GM18870 (cell line): ENCODE results near the gene SMAD9.

Experiments used
- ATAC-seq: cut with Tn5 transposase; IDR thresholded peaks from one replicate; pipeline ENCODE4 v1.9.1; 2021; ENCODE audit warnings: moderate library complexity; ENCODE audit not compliant: unreplicated experiment

The SMAD9 gene

DNA sequence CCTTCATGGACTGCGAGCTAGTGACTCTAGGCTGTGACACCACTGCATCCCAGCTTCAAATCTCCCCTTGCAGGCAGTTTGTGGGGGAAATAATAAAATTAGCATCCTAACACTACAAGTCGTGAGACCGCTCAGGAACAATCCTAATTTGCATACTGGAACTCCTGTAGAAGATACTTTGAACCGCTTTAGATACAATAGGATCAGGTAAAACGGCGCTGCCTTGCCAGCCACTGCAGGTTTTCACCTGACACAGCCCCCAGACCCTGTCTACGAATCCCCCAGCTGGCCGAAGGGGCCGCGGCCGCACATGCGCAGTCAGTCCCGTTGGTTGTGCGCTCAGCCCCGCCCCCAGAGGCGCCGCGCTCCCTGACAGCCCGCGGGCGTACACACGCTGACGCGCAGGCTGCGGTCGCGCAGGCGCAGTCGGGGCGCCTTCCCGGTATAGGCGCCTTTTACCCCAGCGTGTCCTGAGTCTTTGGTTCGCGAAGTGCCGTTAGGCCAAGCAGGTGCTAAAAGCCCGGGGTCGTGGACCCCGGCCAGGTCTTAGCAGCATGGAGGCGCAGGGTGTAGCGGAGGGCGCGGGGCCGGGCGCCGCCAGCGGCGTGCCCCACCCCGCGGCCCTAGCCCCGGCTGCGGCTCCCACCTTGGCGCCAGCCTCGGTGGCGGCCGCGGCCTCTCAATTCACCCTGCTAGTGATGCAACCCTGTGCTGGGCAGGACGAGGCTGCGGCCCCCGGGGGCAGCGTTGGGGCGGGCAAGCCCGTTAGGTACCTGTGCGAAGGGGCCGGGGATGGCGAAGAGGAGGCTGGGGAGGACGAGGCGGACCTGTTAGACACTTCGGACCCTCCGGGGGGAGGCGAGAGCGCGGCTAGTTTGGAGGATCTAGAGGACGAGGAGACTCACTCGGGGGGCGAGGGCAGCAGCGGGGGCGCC, 101.0 kb downstream of the SMAD9 start, which contains the start of gene RFXAP:
RFXAP (plus strand) TSS at position 419 of the 935 bp plus-strand sequence; CDS start at position 555, 136 bp downstream.
- peak; percentile 65 for ATAC-seq

DNA sequence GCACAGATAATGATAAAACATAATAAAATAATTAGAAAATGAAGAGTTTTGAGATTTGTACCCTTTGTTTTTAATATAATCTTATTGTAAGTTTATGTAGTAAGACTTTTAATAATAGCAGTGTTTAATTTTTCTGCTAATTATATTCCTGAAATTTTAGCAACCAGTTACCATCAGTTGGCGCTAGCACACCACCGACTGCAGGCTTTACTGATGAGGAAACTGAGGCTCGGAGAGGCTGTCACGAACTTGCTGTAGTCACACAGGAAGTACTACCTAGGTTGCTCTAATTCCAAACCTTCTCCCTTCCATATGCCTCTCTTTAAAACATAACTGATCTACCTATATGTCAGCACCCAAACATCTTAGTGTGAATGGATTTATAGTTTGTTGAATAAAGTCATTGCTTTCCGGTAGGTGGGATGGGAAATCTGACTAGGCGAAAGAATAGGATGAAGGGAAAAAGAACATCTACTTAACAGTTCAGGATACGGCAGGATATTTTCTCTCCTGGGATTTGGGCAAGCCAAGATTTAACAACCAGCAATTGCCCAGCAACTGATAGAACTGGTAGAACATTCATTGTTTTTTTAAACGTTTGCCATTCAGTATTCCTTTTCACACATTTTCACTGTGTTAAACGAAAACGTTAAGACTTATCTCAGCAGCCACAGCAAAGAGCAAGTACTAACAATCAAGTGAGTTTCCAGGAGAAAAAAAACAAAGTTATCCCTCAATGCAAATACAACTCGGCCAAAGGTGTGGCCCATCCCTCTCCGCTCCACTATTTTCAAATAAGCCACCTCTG, 101.8 kb downstream of the SMAD9 start:
- ATAC-seq, result no peak

DNA sequence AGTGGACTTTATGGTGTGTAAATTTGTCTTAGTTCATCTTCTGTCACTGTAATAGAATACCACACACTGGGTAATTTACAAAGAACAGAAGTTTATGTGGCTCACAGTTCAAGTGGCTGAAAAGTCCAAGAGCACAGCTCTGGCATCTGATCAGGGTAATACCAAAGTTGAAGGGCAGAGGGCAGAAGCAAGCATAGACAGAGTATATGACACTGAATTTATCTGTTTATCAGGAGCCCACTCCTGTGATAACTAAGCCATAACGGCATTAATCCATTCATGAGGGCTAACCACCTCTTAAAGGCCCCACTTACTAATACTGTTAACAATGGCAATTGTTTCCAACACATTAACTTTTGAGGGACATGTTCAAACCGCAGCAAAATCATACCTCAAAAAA, 105.0 kb downstream of the SMAD9 start:
- ATAC-seq, result no peak

GRCh38 chr13:36814465-36814864, 105.6 kb downstream of the SMAD9 start:
- ATAC-seq, result no peak

DNA sequence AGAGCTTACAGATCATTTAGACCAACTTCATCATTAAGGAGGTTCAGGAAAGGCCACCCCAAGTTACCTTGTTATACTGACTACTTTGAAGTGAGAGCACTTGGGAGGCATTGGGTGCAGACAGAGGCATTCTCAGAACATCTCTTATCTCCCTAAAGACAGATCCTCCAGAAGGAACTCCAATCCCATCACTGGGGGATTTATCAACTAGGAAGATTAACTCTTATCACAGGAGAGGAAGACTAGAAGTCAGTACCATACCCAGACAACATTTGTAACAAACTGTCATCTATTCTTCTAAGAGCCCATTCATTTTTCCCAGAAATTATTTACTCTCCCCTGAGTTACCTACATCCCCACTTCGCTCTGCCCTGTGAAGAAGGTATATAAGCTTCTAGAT, 106.8 kb downstream of the SMAD9 start:
- ATAC-seq, result no peak

DNA sequence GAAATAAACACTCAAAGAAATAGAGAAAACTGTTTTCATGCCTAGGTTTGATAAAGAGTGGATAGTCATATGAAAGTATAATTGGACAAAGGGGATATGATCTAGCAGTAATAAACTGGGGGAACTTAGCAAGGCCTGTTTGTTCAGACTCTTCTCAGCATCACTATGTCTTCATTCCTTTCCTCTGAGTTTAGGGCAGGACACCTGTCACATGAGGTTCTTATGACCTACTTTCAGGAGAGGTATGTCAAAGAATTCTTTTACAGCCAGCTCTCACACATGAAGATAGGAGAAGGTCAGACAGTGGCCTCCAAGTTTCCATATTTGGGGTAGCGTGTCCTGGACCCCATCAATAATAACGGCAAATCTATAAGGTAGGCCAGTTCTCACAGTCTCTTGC, 112.4 kb downstream of the SMAD9 start:
- ATAC-seq, result no peak

GRCh38 chr13:36806102-36806501, 113.9 kb downstream of the SMAD9 start:
- no peak for ATAC-seq

GRCh38 chr13:36804588-36804987, 115.5 kb downstream of the SMAD9 start:
- no peak for ATAC-seq

DNA sequence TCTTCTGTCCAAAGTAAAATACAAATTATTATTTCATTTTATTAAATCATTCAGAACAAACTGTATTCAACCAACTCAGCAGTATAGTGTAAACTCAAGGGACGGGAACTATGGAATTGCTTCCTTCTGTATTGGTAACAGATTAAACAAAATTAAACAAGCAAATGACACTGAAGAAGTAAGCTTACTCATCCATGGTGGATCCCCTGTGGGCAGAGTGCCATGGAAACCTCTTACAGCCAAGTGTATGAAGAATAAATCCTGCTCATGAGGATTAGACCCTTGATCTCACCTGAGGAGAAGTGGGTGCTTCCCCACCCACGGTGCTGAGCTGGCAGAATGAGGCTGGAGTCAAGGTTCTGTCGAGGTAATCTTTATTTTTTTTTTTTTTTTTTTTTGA, 119.0 kb downstream of the SMAD9 start:
- ATAC-seq, result no peak

DNA sequence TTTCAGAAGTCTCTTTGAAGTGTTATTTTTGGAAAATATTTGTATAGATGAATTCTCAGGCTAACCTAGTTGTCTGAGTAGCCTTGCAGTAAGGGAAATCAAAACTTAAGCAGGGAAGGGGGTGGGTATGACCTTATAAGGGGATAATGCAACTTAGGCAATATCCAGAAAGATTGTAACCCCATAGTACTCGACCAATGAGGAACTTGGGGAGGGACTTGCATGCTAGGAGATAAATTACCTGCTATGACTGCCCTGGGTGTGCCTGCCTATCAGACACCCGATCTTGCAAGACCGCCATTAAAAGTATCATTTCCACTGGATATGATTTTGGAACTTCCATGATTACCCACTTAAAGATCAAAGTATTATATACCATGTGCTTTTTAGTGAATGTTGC, 124.0 kb downstream of the SMAD9 start:
- ATAC-seq, result no peak

- no peak for ATAC-seq
These were observed 124.6 kb downstream of the SMAD9 start for GRCh38 chr13:36795463-36795862.
